GM12864 (cell line): ENCODE results near the gene SLC26A4.

Experiments
- DNase-seq: peaks from one replicate; pipeline ENCODE4 v3.0.0-alpha.2; 2011; ENCODE audit warnings: low read depth
- H3K4me3 ChIP-seq: 2 replicates; pipeline ENCODE4 v1.5.1; 2011; ENCODE audit warnings: mild to moderate bottlenecking, low read depth, low read length, control low read depth
- CTCF ChIP-seq: IDR thresholded peaks from 2 replicates; pipeline ENCODE4 v1.5.1; 2011; ENCODE audit warnings: low read depth, mild to moderate bottlenecking, moderate library complexity, low read length, control low read depth, inconsistent platforms; ENCODE audit errors: missing control alignments

The SLC26A4 gene

GRCh38 chr7:107668296-107668695 lies 7.7 kb downstream of the SLC26A4 start:
- TF ChIP-seq CTCF, result no peak
- no peak overlapping the region for H3K4me3 ChIP-seq
- DNase-seq, result no peak

DNA sequence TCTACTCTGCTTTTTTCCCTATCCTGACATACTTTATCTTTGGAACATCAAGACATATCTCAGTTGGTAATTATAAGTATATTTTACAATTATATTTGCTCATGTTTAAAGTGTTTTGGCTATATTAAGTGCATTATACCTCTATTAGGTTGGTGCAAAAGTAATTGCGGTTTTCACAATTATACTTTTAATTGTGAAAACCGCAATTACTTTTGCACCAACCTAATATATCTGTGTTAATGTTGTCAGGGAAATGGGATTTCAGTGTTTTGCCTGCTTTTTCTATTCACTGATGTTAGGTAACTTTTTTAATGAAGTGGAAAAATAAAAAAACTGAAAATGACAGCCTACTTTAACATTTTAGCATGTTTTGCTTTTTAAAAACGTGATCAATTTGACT lies 11.6 kb downstream of the SLC26A4 start:
- no peak overlapping the region for H3K4me3 ChIP-seq
- no peak for DNase-seq
- TF ChIP-seq CTCF, result no peak

GRCh38 chr7:107676249-107676648 lies 15.6 kb downstream of the SLC26A4 start:
- no peak for DNase-seq
- no peak for TF ChIP-seq CTCF
- H3K4me3 ChIP-seq, result no peak overlapping the region

GRCh38 chr7:107678110-107678753 lies 17.6 kb downstream of the SLC26A4 start:
- no peak overlapping the region for H3K4me3 ChIP-seq
- no peak for DNase-seq
- TF ChIP-seq CTCF, result no peak

- TF ChIP-seq CTCF, result no peak
- H3K4me3 ChIP-seq, result no peak overlapping the region
- no peak for DNase-seq
Observed at GRCh38 chr7:107680478-107680877, 19.9 kb downstream of the SLC26A4 start.

GRCh38 chr7:107682886-107683285 lies 22.3 kb downstream of the SLC26A4 start:
- DNase-seq, result no peak
- TF ChIP-seq CTCF, result no peak
- H3K4me3 ChIP-seq, result no peak overlapping the region

GRCh38 chr7:107684287-107684686 lies 23.7 kb downstream of the SLC26A4 start:
- DNase-seq, result no peak
- no peak overlapping the region for H3K4me3 ChIP-seq
- TF ChIP-seq CTCF, result no peak
